Measurements from ENCODE around the gene GBP4. TPM values are rescaled to one million over a fixed set of nuclear protein-coding genes. Genes with fewer than 3 reads are reported as not detected.
A peak's percentile ranks its signal among the peaks of the same experiment; 100 is the strongest.

Gene GBP4
- total RNA-seq, 6 experiments from 2014 or later: 3.9 to 12.6 (median 6.8) TPM

GRCh38 chr1:89170170-89171066 is 28.3 kb downstream of the GBP4 start:
- Histone ChIP-seq H3K36me3 (peaks cover 0 to 10% (median 0%) of the 10 kb centered on the region in 4 donors), H3K27ac (no peak overlapping the region), H3K4me3 (no peak overlapping the region), H3K9me3 (no peaks in the 10 kb centered on the region), H3K27me3 (no peaks in the 10 kb centered on the region), H3K4me1 (peaks cover 0 to 46% (median 11%) of the 10 kb centered on the region in 4 donors)
- WGBS (ENCODE audit: insufficient coverage, low coverage, low lambda C conversion rate, missing lambda C conversion rate): 68% methylated on average over 3 of the region's 4 CpGs
- DNase-seq: no peak
- intact Hi-C loops (cut with DNase I): no loop called here
- ATAC-seq: no peak
- TF ChIP-seq CTCF (IDR thresholded peaks at IDR 0.05): no peak

GRCh38 chr1:89169166-89169565 is 29.6 kb downstream of the GBP4 start:
- TF ChIP-seq POLR2A (IDR thresholded peaks at IDR 0.05) (no peak), CTCF (IDR thresholded peaks at IDR 0.05) (no peak)
- Histone ChIP-seq H3K4me3 (no peak overlapping the region), H3K4me1 (peaks cover 0 to 46% (median 11%) of the 10 kb centered on the region in 4 donors), H3K27ac (peak overlapping the region in 1 of 3 donors; percentile 19), H3K36me3 (peaks cover 0 to 18% (median 3%) of the 10 kb centered on the region in 4 donors), H3K9me3 (no peaks in the 10 kb centered on the region), H3K27me3 (no peaks in the 10 kb centered on the region)
- 8% methylated on average over 2 of the region's 2 CpGs for WGBS (ENCODE audit: insufficient coverage, low coverage, low lambda C conversion rate, missing lambda C conversion rate)
- DNase-seq (no peak), ATAC-seq (no peak)
- intact Hi-C loops (cut with DNase I): no loop called here

- intact Hi-C loops (cut with DNase I): no loop called here
- Histone ChIP-seq H3K27me3 (no peaks in the 10 kb centered on the region), H3K9me3 (no peaks in the 10 kb centered on the region), H3K4me3 (no peak overlapping the region), H3K4me1 (peaks cover 0 to 46% (median 11%) of the 10 kb centered on the region in 4 donors), H3K27ac (peak overlapping the region in 1 of 3 donors; percentile 19), H3K36me3 (peaks cover 0 to 31% (median 8%) of the 10 kb centered on the region in 4 donors)
- TF ChIP-seq CTCF (IDR thresholded peaks at IDR 0.05): no peak
- no peak for TF ChIP-seq POLR2A (IDR thresholded peaks at IDR 0.05)
- WGBS (ENCODE audit: insufficient coverage, low coverage, low lambda C conversion rate, missing lambda C conversion rate): 68% methylated on average over 2 of the region's 2 CpGs
- peak; percentile 37 to 68 (median 48) for ATAC-seq
- no peak for DNase-seq
Observed at GRCh38 chr1:89167590-89168230, 31.0 kb downstream of the GBP4 start.

GRCh38 chr1:89166705-89167104 is 32.0 kb downstream of the GBP4 start:
- H3K27me3 ChIP-seq: no peaks in the 10 kb centered on the region
- peaks cover 0 to 36% (median 8%) of the 10 kb centered on the region in 4 donors for H3K36me3 ChIP-seq
- ATAC-seq: peak in 2 of 4 donors; percentile 12 to 37
- H3K4me1 ChIP-seq: peaks cover 0 to 40% (median 8%) of the 10 kb centered on the region in 4 donors
- H3K4me3 ChIP-seq: no peak overlapping the region
- no peak overlapping the region for H3K27ac ChIP-seq
- intact Hi-C loops (cut with DNase I): no loop called here
- 77% methylated on average over 1 of the region's 1 CpG for WGBS (ENCODE audit: insufficient coverage, low coverage, low lambda C conversion rate, missing lambda C conversion rate)
- no peak for TF ChIP-seq CTCF (IDR thresholded peaks at IDR 0.05)
- no peak for TF ChIP-seq POLR2A (IDR thresholded peaks at IDR 0.05)
- H3K9me3 ChIP-seq: no peaks in the 10 kb centered on the region
- no peak for DNase-seq

Measured in right lobe of liver (tissue), 6 donors.